ENCODE measurements around the gene WFDC2.
A peak's percentile ranks its signal among the peaks of the same experiment; 100 is the strongest.

The WFDC2 gene, protein sequence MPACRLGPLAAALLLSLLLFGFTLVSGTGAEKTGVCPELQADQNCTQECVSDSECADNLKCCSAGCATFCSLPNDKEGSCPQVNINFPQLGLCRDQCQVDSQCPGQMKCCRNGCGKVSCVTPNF

DNA sequence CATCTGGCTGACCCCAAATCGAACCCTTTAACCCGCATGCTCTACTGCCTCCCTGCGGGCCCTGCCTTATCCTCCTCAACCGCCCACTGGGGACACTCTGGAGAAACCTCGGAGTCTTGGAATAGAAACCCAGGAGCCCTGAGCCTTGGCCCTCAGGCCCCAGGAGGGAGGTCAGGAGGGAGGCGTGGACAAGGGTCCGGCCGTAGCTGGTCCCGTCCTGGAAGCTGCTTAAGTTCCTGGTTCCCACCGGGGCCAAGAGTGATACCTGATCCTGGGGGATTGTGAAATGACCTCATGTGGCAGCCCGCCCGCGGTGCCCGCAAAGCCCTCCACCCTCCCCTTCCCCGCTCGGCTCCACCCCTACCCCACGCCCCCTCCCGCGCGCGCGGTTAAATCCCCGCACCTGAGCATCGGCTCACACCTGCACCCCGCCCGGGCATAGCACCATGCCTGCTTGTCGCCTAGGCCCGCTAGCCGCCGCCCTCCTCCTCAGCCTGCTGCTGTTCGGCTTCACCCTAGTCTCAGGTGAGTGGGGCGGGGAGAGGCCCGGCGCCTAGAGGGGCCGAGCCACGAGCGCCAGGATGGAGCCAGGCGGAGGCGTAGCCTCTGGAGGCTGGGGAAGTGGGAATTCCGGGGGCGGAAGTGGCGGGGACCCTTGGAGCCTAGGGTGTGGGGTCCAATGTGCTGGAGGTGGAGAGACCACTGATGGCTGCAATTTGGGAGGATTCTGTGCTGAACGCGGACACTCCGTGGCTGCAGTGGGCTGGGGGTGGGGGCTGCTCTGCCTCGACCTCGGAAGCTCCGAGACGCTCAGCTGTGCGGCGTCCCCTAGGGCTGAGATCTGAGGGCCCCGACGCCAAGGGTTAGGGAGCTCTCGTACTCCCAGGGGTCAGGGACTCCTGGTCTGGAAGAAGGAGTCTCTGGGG, at the start of gene WFDC2:
WFDC2 (plus strand) TSS at position 418 of the 926 bp plus-strand sequence; CDS start at position 447, 29 bp downstream.
- DNase-seq: peak; percentile 53

DNA sequence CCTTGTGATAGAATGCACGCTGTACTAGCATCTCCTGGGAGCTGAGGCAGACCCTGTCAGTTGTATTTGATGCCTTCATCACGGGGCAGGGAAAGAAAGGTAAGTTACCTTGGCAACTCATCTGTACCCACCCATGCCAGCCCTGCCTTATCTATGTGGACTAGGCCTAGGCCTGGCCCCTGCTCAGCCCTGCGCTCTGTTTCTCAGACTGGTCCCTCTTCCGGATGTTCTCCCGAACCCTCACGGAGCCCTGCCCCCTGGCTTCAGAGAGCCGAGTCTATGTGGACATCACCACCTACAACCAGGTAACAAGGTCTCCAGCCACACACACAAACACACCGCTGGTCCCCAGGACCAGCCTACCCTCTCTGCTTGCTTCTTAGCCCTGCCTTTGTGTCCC, 49.4 kb upstream of the WFDC2 start:
- DNase-seq: no peak

DNA sequence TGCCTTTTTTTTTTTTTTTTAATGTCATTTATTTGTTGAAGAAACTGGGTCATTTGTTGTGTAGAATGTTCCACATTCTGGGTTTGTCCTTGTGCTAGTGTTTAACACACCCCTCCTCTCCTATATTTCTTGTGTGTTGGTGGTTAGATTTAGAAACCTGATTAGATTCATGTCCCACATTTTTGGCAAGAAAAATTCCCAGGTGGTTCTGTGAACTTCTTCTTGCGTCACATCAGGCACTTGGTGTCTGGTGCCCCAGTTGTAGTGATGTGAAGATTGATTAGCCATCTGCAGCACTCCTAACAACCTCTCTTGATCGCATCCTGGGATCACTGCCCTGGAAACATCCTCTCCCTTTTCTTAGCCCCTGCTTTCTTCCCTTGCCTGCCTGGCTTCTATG, 45.9 kb upstream of the WFDC2 start:
- no peak for DNase-seq

- DNase-seq: no peak
These were observed 44.0 kb upstream of the WFDC2 start for GRCh38 chr20:45425561-45425960.

DNA sequence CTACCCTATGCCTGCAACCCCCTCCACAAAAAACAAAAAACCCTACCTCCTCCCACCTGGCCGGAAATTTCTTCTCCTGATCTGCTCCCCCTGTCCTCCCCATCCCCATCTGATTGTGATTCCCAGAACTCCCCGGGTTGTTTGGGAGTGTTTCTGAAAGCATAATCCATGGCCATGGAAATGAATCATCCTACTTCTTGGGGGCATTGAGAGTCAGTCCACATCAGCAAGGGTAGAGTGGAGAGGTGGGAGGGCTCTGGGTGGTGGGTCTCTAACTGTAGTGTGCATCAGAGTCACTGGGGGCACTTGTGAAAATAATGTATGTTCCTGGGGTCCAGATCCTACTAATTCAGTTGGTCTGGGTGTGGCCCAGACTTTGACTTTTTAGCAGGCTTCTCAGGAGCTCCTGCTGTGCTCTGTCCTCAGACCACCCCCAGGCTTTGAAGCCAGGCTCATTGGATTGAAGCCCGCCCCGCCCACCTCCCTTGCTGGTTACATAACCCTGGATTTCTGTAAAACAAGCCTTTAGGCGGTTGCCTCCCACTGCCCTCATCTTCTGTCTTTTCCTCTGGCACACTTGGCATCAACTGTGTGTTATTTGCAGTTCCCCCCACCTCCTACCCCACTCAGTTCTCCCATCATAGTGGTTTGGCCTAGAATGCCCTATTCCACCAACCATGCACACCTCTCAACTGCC, 43.1 kb upstream of the WFDC2 start:
- no peak for DNase-seq

DNA sequence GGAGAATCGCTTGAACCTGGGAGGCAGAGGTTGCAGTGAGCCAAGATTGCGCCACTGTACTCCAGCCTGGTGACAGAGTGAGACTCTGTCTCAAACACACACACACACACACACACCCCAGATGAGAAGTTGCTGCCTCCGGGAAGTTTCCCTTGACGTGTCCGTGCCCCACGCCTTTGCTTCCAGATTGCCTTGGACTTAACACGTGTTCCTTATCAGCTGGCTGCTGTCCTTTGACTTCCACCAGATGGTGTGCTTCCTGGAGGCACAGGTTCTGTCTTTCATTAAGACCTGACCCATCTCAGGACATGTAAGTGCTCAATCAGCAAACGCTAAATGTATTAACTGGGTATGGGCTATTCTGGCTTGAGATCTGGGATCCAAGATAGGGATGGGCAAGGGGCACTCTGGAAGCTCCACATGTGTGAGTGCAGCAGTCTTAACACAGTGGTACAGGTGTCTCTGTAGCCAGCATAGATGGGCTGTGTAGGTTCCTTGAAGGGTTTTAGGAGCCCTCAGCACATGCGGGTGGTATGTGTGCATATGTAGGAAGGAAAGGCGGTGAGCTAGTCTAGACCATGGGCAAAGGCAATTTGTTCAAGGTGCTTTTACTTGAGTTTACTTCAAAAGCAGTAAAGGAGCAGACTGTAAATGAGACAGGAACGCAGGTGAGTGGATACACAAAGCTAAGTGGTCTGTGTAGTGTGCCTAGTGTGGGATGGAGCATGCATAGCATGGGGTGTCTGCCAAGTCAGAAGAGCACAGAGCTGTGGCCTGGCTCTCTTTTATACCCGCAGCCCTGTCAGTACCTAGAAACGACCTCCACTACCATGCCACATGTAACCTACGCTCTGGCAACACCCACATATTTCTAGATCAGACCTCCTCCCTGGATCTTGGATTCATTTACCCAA, 42.1 kb upstream of the WFDC2 start:
- no peak for DNase-seq

DNA sequence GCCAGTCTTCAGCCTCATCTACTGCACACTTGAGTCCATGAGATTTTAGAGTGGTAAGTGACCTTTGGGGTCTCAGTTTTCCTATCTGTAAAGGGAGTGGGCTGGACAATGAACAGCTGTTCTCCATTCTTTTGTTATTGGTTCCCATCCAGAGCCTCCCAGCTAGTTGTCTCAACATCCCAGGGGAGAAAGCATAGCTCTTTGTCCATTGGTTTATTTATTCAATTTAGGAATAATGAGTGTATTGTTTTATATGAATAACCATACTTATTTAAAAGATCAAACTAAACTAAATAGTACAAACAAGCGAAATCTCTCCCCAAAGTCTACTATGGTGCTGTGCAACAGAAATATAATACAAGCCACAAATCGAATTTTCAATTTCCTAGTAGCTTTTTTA, 39.9 kb upstream of the WFDC2 start:
- DNase-seq: no peak

DNA sequence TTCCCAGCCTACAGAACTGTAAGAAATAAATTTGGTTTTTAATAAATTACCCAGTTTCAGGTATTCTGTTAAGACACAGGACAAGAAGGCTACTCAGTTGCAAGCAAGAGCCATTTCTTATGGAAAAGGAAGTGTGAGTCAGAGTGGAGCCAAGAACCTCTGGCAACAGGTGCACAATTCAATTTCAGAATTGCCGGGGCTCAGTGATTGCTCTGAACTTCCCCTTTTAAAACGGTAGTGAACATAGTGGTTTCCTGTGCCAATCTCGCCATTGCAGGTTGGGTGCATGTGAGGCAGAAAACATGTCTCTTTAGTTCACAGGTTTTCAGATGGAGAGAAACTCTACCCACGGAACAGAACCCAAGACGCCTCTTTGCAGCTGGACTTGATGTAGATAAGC, 37.3 kb upstream of the WFDC2 start:
- DNase-seq: no peak

DNA sequence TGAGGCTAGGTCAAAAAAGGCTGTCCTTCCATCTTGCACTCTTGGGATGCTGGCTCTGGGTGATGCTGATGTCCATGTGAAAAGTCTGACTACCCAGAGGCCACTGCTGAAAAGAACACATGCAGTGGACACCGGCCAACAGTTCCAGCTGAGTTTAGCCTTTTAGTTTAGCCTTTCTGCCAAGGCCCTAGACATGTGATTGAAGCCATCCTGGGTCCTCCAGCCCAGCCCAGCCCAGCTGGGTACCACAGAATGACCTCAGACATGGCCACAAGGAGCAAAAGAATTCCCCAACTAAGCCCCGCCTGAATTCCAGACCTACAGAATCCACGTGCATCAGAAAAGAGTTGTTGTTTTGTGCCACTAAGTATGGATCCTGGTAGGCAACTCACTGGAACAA, 36.2 kb upstream of the WFDC2 start:
- no peak for DNase-seq

- DNase-seq: no peak
These were observed 35.6 kb upstream of the WFDC2 start for GRCh38 chr20:45433976-45434375.

GRCh38 chr20:45436732-45437485, 32.6 kb upstream of the WFDC2 start:
- peak; percentile 91 for DNase-seq

GRCh38 chr20:45440424-45440823, 29.1 kb upstream of the WFDC2 start:
- no peak for DNase-seq

DNA sequence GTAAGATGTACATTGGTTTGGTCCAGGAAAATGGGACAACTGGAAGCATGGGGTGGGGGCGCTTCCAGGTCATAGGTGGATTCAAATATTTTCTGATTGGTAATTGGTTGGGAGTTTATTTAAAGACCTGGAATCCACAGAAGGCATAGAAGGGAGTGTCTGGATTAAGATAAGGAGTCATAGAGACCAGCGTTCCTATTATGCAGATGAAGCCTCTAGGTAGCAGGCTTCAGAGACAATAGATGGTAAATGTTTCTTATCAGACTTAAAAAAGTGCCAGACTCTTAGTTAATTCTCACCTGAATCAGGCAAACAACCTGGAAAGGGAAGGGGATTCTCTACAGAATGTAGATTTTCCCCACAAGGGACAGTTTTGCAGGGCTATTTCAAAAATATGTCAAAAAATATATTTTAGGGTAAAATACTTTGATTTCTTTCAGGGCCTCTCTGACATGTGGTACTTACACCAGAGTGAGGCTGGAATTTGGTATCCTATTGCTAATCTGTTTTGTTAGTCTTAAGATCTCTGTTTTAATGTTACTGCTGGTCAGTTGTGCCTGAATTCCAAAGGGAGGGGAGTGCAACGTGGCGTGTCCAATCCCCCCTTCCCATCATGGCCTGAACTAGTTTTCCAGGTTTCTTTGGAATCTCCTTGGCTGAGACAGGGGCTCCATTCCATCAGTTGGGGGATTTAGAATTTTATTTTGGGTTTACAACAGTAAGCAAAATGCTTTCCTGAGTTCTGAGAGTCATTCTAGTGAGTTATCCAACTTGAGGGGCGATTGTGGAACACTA, 28.5 kb upstream of the WFDC2 start:
- no peak for DNase-seq

- no peak for DNase-seq
These were observed 27.8 kb upstream of the WFDC2 start for GRCh38 chr20:45441746-45442145.

GRCh38 chr20:45444050-45444449, 25.5 kb upstream of the WFDC2 start:
- DNase-seq: no peak

- no peak for DNase-seq
These were observed 23.6 kb upstream of the WFDC2 start for GRCh38 chr20:45445805-45446562.

- DNase-seq: no peak
These were observed 21.3 kb upstream of the WFDC2 start for GRCh38 chr20:45448270-45448669.

- DNase-seq: no peak
These were observed 20.0 kb upstream of the WFDC2 start for GRCh38 chr20:45449528-45449927.

- DNase-seq: no peak
These were observed 19.3 kb upstream of the WFDC2 start for GRCh38 chr20:45450097-45450818.

GRCh38 chr20:45452238-45452637, 17.3 kb upstream of the WFDC2 start:
- no peak for DNase-seq
